Progenitor cell of endocrine pancreas (in vitro differentiated cells): ENCODE results near the gene WDR12. TPM values are rescaled to one million over a fixed set of nuclear protein-coding genes. Genes with fewer than 3 reads are reported as not detected.
A peak's percentile ranks its signal among the peaks of the same experiment; 100 is the strongest.
"Not testable (repeated sequence)": the region's sequence is repeated elsewhere in the genome, so short reads cannot be mapped to it uniquely, and the experiment has no call there.

Experiments
- DNase-seq: peaks from one replicate; pipeline ENCODE4 v3.0.0; 2021; ENCODE audit warnings: low spot score; ENCODE audit not compliant: unreplicated experiment
- H3K27ac Mint-ChIP-seq: 2 replicates; pipeline ENCODE4 v1.8.0; 2021; ENCODE audit warnings: mild to moderate bottlenecking, moderate library complexity, mixed read lengths
- H3K27me3 Mint-ChIP-seq: 2 replicates; pipeline ENCODE4 v1.8.0; 2021; ENCODE audit warnings: mixed read lengths
- H3K36me3 Mint-ChIP-seq: 2 replicates; pipeline ENCODE4 v1.8.0; 2022; ENCODE audit warnings: mixed read lengths; ENCODE audit not compliant: insufficient read depth
- H3K4me1 Mint-ChIP-seq: 2 replicates; pipeline ENCODE4 v1.8.0; 2021; ENCODE audit warnings: low read depth, mixed read lengths
- H3K4me3 Mint-ChIP-seq: 2 replicates; pipeline ENCODE4 v1.8.0; 2021; ENCODE audit warnings: low read depth, mild to moderate bottlenecking, moderate library complexity, mixed read lengths
- H3K9me3 Mint-ChIP-seq: 2 replicates; pipeline ENCODE4 v1.8.0; 2021; ENCODE audit warnings: low read depth, mixed read lengths
- CTCF ChIP-seq: fragments of 200-600 bp; sonication (generic); IDR thresholded peaks from one replicate; pipeline ENCODE4 v1.5.0; 2021; ENCODE audit warnings: antibody characterized with exemption, mild to moderate bottlenecking; ENCODE audit not compliant: unreplicated experiment
- total RNA-seq: library from RNA; stranded (reverse); gene quantifications from 2 replicates; pipeline ENCODE4 v1.2.1, GENCODE V29; 2021

Gene WDR12
- total RNA-seq, 1 donor from 2014 or later, result 62.2 TPM

GRCh38 chr2:202933139-202933510, 21.7 kb upstream of the WDR12 start:
- Mint-ChIP-seq H3K27ac (no peak overlapping the region), H3K4me3 (no peak overlapping the region), H3K9me3 (no peaks in the 10 kb centered on the region), H3K4me1 (no peaks in the 10 kb centered on the region), H3K36me3 (peaks cover 8% of the 10 kb centered on the region), H3K27me3 (no peaks in the 10 kb centered on the region)
- TF ChIP-seq CTCF, result no peak
- DNase-seq, result no peak

GRCh38 chr2:202932425-202933138, 21.1 kb upstream of the WDR12 start:
- Mint-ChIP-seq H3K4me3 (no peak overlapping the region), H3K9me3 (no peaks in the 10 kb centered on the region), H3K27me3 (no peaks in the 10 kb centered on the region), H3K4me1 (no peaks in the 10 kb centered on the region), H3K27ac (no peak overlapping the region), H3K36me3 (peaks cover 10% of the 10 kb centered on the region)
- no peak for TF ChIP-seq CTCF
- DNase-seq, result no peak

GRCh38 chr2:202918860-202919259, 7.4 kb upstream of the WDR12 start:
- Mint-ChIP-seq H3K27ac (no peak overlapping the region), H3K27me3 (no peaks in the 10 kb centered on the region), H3K36me3 (peaks cover 9% of the 10 kb centered on the region), H3K4me1 (no peaks in the 10 kb centered on the region), H3K9me3 (peaks cover 3% of the 10 kb centered on the region), H3K4me3 (no peak overlapping the region)
- TF ChIP-seq CTCF, result no peak
- no peak for DNase-seq

GRCh38 chr2:202912342-202913201, 1.1 kb upstream of the WDR12 start:
- DNase-seq, H3K36me3 Mint-ChIP-seq, H3K9me3 Mint-ChIP-seq, H3K27me3 Mint-ChIP-seq: not testable (repeated sequence)
- Mint-ChIP-seq H3K4me3 (peak overlapping the region; percentile 100), H3K27ac (peak overlapping the region; percentile 98), H3K4me1 (peaks cover 16% of the 10 kb centered on the region)

- Mint-ChIP-seq H3K36me3 (peaks cover 4% of the 10 kb centered on the region), H3K4me1 (peaks cover 16% of the 10 kb centered on the region), H3K27ac (peak overlapping the region; percentile 98), H3K9me3 (no peaks in the 10 kb centered on the region), H3K27me3 (no peaks in the 10 kb centered on the region), H3K4me3 (peak overlapping the region; percentile 100)
- TF ChIP-seq CTCF, result no peak
- no peak for DNase-seq
Observed at GRCh38 chr2:202911203-202911511, 316 bp downstream of the WDR12 start.
